NCI-H446 (cell line): Measurements from ENCODE around the gene UBC.

Experiments used
- DNase-seq, 2 experiments: peaks; one replicate each; lab custom pipeline; 2025; lab: John Stamatoyannopoulos, UW

Gene UBC

GRCh38 chr12:124914392-124915238, at the start of gene UBC:
Gene UBC (minus strand): TSS chr12:124914650. CDS start chr12:124913771, 879 bp downstream.
- DNase-seq: no peak

GRCh38 chr12:124963211-124963610, 48.8 kb upstream of the UBC start:
- DNase-seq: no peak

- no peak for DNase-seq
These were observed 46.6 kb upstream of the UBC start for GRCh38 chr12:124961055-124961454.

GRCh38 chr12:124956571-124956970, 42.1 kb upstream of the UBC start:
- DNase-seq: no peak

GRCh38 chr12:124954771-124955170, 40.3 kb upstream of the UBC start:
- DNase-seq: no peak

GRCh38 chr12:124953689-124954405, 39.4 kb upstream of the UBC start:
- no peak for DNase-seq

- no peak for DNase-seq
These were observed 38.4 kb upstream of the UBC start for GRCh38 chr12:124952801-124953200.

- DNase-seq: no peak
These were observed 37.8 kb upstream of the UBC start for GRCh38 chr12:124952295-124952694.

- no peak for DNase-seq
These were observed 35.6 kb upstream of the UBC start for GRCh38 chr12:124949779-124950728.

- no peak for DNase-seq
These were observed 34.6 kb upstream of the UBC start for GRCh38 chr12:124949066-124949465.

- DNase-seq: no peak
These were observed 33.3 kb upstream of the UBC start for GRCh38 chr12:124947561-124948398.

GRCh38 chr12:124947013-124947412, 32.6 kb upstream of the UBC start:
- DNase-seq: no peak

- DNase-seq: no peak
These were observed 32.0 kb upstream of the UBC start for GRCh38 chr12:124946447-124946793.

GRCh38 chr12:124941170-124941527, 26.7 kb upstream of the UBC start:
- DNase-seq: no peak

- no peak for DNase-seq
These were observed 26.1 kb upstream of the UBC start for GRCh38 chr12:124940393-124941169.

GRCh38 chr12:124940143-124940392, 25.6 kb upstream of the UBC start:
- no peak for DNase-seq

GRCh38 chr12:124939421-124940142, 25.1 kb upstream of the UBC start:
- no peak for DNase-seq

GRCh38 chr12:124939079-124939420, 24.6 kb upstream of the UBC start:
- no peak for DNase-seq

GRCh38 chr12:124938587-124938986, 24.1 kb upstream of the UBC start:
- DNase-seq: no peak

GRCh38 chr12:124938108-124938507, 23.7 kb upstream of the UBC start:
- no peak for DNase-seq
